MV-4-11 (cell line): ENCODE measurements around the gene CCDC9.

Source experiments
- DNase-seq: peaks from one replicate; lab custom pipeline; 2025; lab: John Stamatoyannopoulos, UW

CCDC9 gene

DNA sequence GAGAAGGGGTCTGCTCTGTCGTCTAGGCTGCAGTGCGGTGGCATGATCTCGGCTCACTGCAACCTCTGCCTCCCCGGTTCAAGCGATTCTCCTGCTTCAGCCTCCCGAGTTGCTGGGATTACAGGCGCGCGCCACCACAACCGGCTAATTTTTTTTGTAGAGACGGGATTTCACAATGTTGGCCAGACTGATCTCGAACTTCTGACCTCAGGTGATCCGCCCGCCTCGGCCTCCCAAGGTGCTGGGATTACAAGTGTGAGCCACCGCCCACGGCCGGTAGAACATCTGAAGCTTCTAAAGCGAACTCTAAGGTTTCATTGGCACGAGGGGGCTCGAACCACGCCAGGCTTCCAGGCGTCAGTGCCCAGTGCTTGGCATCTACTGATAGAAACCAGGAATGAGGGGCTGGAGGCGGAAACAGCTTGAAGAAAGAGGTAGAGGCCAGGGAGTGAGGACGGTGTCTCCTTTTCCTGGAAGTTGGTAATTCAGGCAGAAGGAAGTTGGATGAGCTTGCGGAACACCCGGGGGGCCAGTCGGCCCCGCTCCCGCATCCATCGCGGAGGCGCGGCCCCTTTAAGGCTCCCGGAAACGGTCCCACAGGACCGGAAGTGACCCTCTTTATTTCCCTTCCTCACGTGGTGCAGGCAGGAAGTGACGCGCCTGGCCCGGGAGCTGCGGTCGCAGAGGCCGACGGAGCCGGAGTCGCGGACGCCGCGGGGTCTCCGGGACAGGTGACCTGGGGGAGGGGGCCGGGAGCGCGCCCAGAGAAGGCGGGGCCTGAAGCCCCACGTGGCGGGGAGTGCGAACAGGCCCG is at the start of gene CCDC9:
TSS of gene CCDC9 (plus strand) at position 647 of the 814 bp plus-strand sequence. CDS start 1,876 bp downstream, outside the sequence.
- peak; percentile 97 for DNase-seq

DNA sequence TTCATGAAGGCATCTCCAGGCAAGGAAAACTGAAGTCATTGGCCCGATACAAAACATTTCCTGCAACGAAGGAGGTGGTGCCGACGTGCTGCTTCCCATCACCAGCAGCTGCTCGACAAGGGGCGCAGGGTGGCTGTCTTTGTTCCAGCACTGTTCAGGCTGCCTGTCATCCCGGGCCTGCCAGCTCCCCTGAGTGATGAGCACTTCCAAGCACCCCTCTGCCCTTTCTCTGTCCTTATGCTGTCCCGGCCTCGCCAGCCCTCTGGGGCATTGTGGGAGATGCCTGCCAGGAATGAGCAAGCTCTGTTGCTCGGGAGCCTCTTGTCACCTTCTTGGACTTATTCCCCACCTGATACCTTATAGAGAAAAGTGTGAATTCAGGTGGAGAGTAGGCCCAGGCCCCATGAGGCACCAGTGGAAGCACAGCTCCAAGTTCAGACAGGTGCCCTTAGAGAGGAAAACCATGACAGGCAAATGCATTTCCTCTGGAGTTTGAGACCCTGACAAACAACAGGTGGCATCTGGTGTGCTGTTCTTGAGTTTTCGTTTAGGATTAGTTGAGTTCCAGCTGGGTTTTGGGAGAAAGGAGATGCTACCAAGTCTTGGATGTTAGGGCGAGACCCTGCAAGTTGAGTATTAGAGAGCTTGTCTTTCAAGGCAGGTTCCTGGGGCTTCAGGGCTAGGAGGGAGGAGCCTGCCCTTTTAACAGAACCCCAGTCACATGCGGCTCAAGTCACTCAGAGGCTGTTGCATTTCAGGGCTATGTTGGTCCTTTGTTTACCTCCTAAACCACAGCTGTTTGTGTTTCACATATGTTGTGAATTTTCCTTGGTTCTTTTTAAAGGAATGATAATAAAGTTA is 46.8 kb upstream of the CCDC9 start:
- no peak for DNase-seq

- no peak for DNase-seq
Observed at GRCh38 chr19:47210180-47210490, 46.2 kb upstream of the CCDC9 start.

- DNase-seq = peak; percentile 86
Observed at GRCh38 chr19:47210689-47211316, 45.5 kb upstream of the CCDC9 start.

- DNase-seq = no peak
Observed at GRCh38 chr19:47215581-47215980, 40.7 kb upstream of the CCDC9 start.

DNA sequence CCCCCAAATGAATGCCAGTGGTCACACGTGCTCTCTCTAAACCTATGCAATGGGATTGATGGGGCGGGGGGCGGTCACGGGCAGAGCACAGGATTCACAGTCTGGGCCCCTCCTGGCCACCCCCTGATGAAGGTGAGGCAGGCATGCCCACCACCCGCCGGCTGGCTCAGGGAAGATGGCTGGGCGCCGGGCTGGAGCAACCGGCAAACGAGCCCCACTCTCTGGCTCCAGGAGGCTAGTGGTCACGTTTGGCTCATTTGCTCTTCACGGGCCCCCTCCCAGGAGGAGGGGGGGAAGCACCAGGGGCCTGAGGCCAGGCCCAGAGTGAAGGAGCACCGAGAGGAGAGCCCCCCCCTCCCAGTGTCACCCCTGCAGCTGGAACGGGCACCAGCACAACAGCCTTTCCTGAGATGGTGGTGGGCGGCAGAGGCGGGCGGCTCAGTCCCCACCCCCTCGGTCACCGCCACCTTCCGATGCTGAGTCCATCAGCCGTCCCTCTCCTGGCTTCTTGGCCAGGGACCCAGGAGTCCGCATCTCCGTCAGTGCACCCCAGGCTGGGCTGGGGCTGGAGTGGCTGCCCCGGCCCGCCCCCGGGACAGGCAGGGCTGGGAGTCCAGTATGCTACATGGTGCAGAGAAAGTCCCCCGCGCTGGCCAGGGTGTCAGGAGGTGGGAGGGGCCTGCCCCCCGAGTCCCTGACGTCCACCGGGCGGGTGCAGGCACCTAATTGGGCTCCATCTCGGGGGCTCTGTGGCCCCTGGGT is 35.1 kb upstream of the CCDC9 start:
- DNase-seq = no peak

DNA sequence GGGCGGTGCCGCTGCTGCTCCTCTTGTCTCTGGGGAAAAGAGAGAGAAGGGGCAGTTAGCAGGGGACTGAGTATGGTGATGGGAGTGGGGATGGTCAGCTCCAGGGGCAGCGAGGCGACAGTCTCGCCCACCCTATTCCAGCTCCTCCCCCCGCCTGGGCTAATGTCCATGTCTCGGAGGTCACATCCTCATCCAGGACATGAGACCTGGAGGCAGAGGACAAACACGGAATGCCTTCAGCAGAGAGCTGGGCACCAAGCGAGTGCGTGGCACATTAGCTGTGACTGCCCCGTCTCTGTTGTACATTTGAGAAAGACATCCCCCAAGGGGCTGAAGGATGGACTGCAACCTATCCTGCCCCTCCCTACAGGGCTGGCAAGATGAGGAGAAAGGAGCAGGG is 34.4 kb upstream of the CCDC9 start:
- no peak for DNase-seq

DNA sequence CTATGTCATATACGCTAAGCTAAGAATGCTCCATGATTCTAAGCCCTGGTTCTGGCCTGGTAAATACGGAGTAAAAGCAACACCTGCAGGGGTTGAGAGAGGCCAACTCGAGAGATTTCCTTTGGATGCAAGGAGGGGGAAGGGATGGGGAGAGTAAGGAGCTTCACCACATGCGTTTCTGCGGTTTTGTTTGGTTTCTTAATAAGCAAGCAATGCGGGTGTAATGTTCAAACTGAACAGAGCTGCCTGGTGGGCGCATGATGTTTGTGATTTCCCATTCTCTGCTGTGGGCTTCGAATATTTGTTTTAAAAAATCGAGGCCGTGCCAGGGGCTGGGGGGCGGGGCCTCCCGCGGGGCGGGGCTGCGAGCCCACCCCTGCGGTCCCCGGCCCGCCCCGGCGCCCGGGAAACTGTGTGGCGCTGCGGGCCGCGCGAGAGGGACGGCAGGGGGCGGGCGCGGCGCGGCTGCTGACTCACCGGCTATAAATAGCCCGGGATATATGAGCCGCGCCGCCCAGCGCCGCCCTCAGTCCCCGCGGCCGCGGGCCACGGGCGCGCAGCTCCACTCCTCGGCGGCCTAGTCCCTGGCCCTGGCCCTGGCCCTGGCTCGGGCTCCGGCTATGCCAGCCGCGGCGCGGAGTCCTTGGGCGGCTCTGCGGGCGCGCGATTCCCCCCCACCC is 30.4 kb upstream of the CCDC9 start:
- DNase-seq = peak; percentile 86

- peak; percentile 96 for DNase-seq
Observed at GRCh38 chr19:47226426-47227351, 29.6 kb upstream of the CCDC9 start.

DNA sequence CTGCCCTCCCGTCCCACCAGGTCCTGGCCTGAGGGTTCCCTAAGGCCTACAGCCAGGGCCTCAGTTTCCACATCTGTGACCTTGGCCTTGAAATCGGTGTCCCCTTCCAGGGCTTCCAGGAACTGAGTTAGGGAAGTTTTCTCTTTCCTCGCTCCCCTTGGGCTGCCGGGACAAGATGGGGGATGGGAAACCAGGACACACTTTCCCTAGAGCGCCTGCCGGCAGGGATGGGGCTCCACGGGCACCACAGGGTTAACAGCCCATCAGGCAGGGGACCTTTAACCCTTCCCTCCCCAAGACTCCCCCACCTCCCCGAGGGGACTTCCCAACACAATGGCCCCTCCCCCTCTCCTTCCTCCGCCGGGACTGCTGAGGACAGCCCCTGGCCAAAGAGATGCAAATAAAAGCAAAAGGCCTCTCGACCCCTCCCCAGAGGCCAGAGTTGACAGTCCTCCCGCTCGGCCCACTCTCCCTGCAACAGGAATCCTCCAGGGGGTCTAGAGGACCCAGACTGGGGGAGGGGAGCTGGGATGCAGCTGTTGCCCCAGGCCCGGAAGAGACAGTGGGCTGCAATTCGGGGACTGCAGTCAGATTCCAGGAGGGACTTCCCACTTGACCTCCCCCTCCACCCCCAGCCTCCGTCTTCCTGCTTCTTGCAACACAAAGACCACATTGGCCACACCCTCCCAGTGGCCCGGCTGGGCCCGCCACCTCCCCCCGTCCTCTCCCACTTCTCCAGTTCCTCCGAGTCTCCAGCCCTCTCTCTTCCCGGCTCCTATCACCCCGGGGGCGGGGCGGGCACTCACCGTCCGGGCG is 28.8 kb upstream of the CCDC9 start:
- DNase-seq = peak; percentile 92

DNA sequence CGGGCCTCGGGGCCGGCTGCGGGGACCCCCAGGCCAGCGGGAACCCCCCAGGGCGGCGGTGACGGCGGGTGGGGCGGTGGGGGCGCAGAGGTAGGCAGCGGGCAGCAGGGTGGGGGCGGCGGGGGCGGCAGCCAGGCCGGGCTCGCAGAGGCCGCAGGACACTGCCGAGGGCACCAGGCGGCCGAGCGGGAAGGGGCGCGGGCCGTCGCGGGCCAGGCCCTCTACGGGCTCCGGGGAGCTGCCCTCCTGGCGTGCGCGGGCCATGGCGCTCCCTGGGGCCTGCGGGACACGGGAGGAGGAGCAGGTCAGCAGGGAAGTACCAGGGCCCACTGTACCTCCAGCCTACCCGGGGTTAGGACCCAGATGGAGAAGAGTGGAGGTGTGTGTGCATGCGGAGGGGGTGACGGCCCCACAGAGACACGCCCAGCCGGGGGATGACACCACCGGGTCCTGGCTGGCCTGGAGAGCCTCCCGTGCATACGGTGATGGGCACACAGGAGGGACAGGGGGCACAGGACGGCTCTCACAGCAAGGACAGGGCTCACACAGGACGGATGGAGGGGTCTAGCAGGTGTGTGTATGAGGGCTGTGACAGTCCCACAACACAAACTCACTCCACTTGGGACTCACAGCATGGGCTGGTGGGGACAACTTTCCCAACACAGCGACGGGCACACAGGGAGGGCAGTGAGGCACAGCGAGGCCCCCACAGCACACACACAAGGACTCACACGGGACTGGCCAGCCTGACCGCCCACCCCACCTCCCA is 28.0 kb upstream of the CCDC9 start:
- peak; percentile 31 for DNase-seq

GRCh38 chr19:47228937-47229675 is 27.2 kb upstream of the CCDC9 start:
- no peak for DNase-seq

DNA sequence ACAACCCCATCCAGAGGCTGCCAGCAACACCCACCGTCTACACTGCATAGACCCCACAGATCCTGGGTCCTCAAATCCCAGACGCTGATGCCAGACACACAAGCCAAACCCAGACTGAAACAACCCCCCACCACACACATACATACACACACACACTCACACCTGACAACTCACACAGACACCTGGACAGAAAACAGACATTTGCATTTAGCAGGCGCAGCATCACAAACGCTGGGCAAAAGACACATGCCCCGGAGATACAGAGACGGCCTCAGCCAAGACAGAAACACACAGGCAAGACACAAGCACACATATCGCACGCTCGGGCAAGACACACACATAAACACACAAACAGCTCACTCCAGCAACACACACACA is 26.7 kb upstream of the CCDC9 start:
- DNase-seq = no peak

- DNase-seq = peak; percentile 38
Observed at GRCh38 chr19:47230054-47230920, 26.0 kb upstream of the CCDC9 start.

- no peak for DNase-seq
Observed at GRCh38 chr19:47230921-47231214, 25.5 kb upstream of the CCDC9 start, which contains the start of gene BBC3. Gene BBC3, minus strand, starts transcription at chr19:47231199. Its CDS starts 2,768 bp downstream, at chr19:47228431.

- peak; percentile 74 for DNase-seq
Observed at GRCh38 chr19:47231215-47232054, 24.9 kb upstream of the CCDC9 start.
